Measurements from ENCODE around the gene SUN1.
"Not testable (repeated sequence)": the region's sequence is repeated elsewhere in the genome, so short reads cannot be mapped to it uniquely, and the experiment has no call there.

The SUN1 gene

DNA sequence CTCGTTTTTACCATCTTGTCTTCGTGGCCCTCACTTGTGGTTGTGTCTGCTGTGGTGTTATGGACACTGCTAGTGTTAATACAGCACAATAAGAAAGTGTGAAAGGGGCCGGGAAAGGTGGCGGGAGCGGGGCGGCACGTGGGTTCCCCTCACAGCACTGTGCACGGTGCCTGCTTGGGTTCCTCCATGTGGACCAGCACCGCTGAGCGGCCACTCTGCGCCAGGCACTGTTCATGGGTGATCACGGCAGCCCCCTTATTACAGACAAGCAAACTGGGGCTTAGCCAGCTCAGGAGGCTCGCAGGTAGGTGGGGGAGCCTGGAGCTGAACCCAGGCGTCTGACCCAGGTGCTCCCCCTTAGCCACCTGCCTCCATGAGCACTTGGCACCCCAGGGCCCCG is 12.2 kb downstream of the SUN1 start:
- no peak overlapping the region for H3K4me3 ChIP-seq (ENCODE audit: low read depth, low read length)
- ChIA-PET CTCF (interaction anchor here (1.6 to 2.3 kb wide), 3 partner anchors 8 to 57 kb away, joined by 4 to 10 read pairs (median 5); no protein-coding TSS in a partner anchor), POLR2A (no interaction called here)
- DNase-seq (ENCODE audit: low read depth, low spot score), result no peak
- TF ChIP-seq, protein P1, sequence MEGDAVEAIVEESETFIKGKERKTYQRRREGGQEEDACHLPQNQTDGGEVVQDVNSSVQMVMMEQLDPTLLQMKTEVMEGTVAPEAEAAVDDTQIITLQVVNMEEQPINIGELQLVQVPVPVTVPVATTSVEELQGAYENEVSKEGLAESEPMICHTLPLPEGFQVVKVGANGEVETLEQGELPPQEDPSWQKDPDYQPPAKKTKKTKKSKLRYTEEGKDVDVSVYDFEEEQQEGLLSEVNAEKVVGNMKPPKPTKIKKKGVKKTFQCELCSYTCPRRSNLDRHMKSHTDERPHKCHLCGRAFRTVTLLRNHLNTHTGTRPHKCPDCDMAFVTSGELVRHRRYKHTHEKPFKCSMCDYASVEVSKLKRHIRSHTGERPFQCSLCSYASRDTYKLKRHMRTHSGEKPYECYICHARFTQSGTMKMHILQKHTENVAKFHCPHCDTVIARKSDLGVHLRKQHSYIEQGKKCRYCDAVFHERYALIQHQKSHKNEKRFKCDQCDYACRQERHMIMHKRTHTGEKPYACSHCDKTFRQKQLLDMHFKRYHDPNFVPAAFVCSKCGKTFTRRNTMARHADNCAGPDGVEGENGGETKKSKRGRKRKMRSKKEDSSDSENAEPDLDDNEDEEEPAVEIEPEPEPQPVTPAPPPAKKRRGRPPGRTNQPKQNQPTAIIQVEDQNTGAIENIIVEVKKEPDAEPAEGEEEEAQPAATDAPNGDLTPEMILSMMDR (IDR thresholded peaks at IDR 0.05; ENCODE audit: insufficient read depth, low read length, missing control alignments), result no peak

DNA sequence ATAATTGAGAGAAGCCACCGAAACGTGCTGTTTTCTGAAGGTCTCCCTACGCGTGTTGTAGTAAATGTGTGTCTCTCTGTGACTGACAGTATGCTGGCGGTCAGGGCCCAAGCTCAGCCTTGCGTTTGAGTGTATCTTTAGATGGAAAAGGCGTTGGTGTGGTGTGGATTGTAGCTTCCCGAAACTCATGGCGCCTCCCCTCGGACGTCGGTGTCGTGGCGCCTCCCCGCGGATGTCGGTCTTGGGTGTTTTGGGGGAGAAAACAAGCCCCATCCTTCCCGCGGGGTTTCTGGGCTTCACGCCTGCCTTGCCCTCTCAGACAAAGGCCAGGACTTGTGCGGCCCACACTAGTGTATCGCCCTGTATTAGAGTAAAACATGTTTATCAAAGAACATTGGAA is 12.8 kb downstream of the SUN1 start:
- H3K4me3 ChIP-seq (ENCODE audit: low read depth, low read length), result no peak overlapping the region
- TF ChIP-seq, protein P1 (IDR thresholded peaks at IDR 0.05; ENCODE audit: insufficient read depth, low read length, missing control alignments), result no peak
- POLR2A ChIA-PET, result no interaction called here
- DNase-seq (ENCODE audit: low read depth, low spot score), result no peak
- CTCF ChIA-PET, result interaction anchor here (1.6 to 2.3 kb wide), 4 partner anchors 8 to 57 kb away, joined by 4 to 10 read pairs (median 6); no protein-coding TSS in a partner anchor

DNA sequence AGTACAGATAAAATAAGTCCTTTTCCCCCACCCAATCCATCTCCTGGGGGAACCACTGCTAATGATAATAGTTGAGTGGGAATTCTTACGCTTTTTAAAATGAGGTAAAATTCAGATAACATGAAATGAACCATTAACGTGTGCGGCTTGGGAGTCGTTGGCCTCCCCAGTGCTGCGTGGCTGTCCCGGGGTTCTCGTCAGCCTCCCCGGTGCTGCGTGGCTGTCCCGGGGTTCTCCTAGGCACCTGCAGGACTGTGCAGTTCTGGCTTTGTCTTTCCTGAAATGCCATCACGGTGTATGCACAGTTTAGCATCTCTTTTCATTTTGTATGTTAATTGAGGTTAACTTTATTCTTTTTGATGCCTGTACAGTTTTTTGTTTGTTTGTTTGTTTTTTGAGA is 13.5 kb downstream of the SUN1 start:
- no peak for DNase-seq (ENCODE audit: low read depth, low spot score)
- TF ChIP-seq, protein P1 (IDR thresholded peaks at IDR 0.05; ENCODE audit: insufficient read depth, low read length, missing control alignments), result no peak
- H3K4me3 ChIP-seq (ENCODE audit: low read depth, low read length), result no peak overlapping the region
- CTCF ChIA-PET, result interaction anchor here (1.1 to 2.3 kb wide), 6 partner anchors 9 to 58 kb away, joined by 3 to 10 read pairs (median 4); no protein-coding TSS in a partner anchor
- POLR2A ChIA-PET, result no interaction called here

DNA sequence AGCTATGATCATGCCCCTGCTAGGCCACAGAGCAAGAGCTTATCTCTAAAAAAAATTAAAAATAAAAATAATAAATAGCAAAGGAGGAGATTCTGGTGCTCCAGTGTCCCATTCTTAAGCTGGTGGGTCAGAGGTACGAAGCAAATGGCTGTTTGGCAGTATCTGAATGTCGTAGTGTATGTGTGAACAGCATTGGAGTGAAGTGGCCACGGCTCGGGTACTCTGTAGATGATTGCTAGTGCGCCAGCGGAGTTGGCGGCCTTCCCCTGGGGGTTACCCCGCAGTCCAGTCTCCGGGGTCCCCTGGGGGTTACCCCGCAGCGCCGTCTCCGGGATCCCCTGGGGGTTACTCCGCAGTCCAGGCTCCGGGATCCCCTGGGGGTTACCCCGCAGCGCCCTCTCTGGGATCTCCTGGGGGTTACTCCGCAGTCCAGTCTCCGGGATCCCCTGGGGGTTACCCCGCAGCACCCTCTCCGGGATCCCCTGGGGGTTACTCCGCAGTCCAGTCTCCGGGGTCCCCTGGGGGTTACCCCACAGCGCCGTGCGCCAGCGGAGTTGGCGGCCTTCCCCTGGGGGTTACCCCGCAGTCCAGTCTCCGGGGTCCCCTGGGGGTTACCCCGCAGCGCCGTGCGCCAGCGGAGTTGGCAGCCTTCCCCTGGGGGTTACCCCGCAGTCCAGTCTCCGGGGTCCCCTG is 14.8 kb downstream of the SUN1 start:
- CTCF ChIA-PET, result interaction anchor here (1.1 to 2.3 kb wide), 4 partner anchors 10 to 57 kb away, joined by 3 to 10 read pairs (median 5); no protein-coding TSS in a partner anchor
- POLR2A ChIA-PET; H3K4me3 ChIP-seq (ENCODE audit: low read depth, low read length); DNase-seq (ENCODE audit: low read depth, low spot score): not testable (repeated sequence)

DNA sequence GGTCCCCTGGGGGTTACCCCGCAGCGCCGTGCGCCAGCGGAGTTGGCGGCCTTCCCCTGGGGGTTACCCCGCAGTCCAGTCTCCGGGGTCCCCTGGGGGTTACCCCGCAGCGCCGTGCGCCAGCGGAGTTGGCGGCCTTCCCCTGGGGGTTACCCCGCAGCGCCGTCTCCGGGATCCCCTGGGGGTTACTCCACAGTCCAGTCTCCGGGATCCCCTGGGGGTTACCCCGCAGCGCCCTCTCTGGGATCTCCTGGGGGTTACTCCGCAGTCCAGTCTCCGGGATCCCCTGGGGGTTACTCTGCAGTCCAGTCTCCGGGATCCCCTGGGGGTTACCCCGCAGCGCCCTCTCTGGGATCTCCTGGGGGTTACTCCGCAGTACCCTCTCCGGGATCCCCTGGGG is 15.5 kb downstream of the SUN1 start:
- H3K4me3 ChIP-seq (ENCODE audit: low read depth, low read length); DNase-seq (ENCODE audit: low read depth, low spot score); POLR2A ChIA-PET: not testable (repeated sequence)
- CTCF ChIA-PET, result interaction anchor here (1.2 to 2.2 kb wide), 2 partner anchors 11 to 24 kb away, joined by 4 to 17 read pairs; no protein-coding TSS in a partner anchor

DNA sequence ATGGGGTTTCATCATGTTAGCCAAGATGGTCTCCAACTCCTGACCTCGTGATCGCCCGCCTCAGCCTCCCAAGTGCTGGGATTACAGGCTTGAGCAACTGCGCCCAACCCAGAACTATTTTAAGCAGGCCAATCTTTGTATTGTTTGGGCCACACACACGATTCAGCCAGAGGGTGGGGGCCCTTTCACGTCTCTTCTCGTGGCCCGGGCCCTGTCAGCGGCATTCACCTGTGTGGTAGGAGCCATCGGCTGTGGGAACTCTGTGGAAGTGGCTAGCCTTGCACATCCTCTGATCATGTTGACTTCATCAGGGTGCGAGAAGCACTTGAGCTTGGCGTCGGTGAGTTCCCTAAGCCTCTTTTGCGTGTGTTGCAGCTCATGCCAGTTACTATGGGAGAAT is 16.9 kb downstream of the SUN1 start:
- no peak for DNase-seq (ENCODE audit: low read depth, low spot score)
- ChIA-PET POLR2A (no interaction called here), CTCF (interaction anchor here (1.2 to 2.2 kb wide), 2 partner anchors 12 to 22 kb away, joined by 4 to 17 read pairs; no protein-coding TSS in a partner anchor)
- H3K4me3 ChIP-seq (ENCODE audit: low read depth, low read length), result no peak overlapping the region
- TF ChIP-seq, protein P1 (IDR thresholded peaks at IDR 0.05; ENCODE audit: insufficient read depth, low read length, missing control alignments), result no peak

DNA sequence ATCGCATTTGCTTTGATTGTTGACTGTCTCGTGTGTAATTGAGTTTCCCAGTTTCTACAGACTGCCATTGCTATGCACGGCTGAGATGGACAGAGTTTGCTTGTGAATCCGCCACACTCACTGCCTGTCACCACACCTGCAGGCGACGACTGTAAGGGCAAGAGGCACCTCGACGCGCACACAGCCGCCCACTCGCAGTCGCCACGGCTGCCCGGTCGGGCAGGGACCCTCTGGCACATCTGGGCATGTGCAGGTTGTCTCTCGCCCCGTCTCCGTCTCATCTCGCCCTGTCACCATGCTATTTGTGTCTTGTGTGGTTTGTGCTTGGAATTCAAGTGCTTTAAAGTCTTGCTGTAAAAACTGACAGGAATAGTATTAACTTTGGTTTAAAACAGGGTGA is 17.5 kb downstream of the SUN1 start:
- CTCF ChIA-PET, result interaction anchor here (0.7 to 2.2 kb wide), 3 partner anchors 13 to 15 kb away, joined by 3 to 17 read pairs (median 3); no protein-coding TSS in a partner anchor
- TF ChIP-seq, protein P1 (IDR thresholded peaks at IDR 0.05; ENCODE audit: insufficient read depth, low read length, missing control alignments), result no peak
- POLR2A ChIA-PET, result no interaction called here
- no peak for DNase-seq (ENCODE audit: low read depth, low spot score)
- no peak overlapping the region for H3K4me3 ChIP-seq (ENCODE audit: low read depth, low read length)

Data from AG04449 (cell line).